SKM-1 treated with dmso at 0.1 percent for 144 hours (cell line): ENCODE results near the gene RPL36A.

ENCODE experiments used
- DNase-seq: peaks from one replicate; lab custom pipeline; 2025; ENCODE audit not compliant: unreplicated experiment; lab: John Stamatoyannopoulos, UW

The RPL36A gene

GRCh38 chrX:101430457-101431078 is 39.8 kb downstream of the RPL36A start:
- DNase-seq = no peak

GRCh38 chrX:101442085-101442484 is 51.3 kb downstream of the RPL36A start:
- DNase-seq = no peak
